ACHN (cell line): ENCODE measurements around the gene GNAS-AS1.
"Not testable (repeated sequence)": the region's sequence is repeated elsewhere in the genome, so short reads cannot be mapped to it uniquely, and the experiment has no call there.

Source experiments
- DNase-seq: peaks from one replicate; pipeline ENCODE4 v3.0.0-alpha.2; 2015
- in situ Hi-C: cut with HindIII; loops from 2 replicates; pipeline ENCODE4 v1.10.0; 2017; ENCODE audit warnings: low sequenced_read_pairs, low pct_ligation_motif_present, low pct_unique_long_range_greater_than_20kb

GNAS-AS1 gene

GRCh38 chr20:58820515-58820914, 30.2 kb downstream of the GNAS-AS1 start:
- DNase-seq, in situ Hi-C loops: not testable (repeated sequence)

GRCh38 chr20:58819921-58820320, 30.8 kb downstream of the GNAS-AS1 start:
- in situ Hi-C loops, result no loop called here
- DNase-seq, result no peak

GRCh38 chr20:58818586-58819285, 32.0 kb downstream of the GNAS-AS1 start:
- in situ Hi-C loops, result no loop called here
- no peak for DNase-seq

- in situ Hi-C loops, result no loop called here
- no peak for DNase-seq
Measured at GRCh38 chr20:58817748-58818147, 33.0 kb downstream of the GNAS-AS1 start.

GRCh38 chr20:58816957-58817651, 33.6 kb downstream of the GNAS-AS1 start:
- in situ Hi-C loops, result no loop called here
- DNase-seq, result no peak

GRCh38 chr20:58816051-58816450, 34.7 kb downstream of the GNAS-AS1 start:
- in situ Hi-C loops, result no loop called here
- DNase-seq, result no peak

- DNase-seq, result no peak
Measured at GRCh38 chr20:58815448-58815847, 35.3 kb downstream of the GNAS-AS1 start.

GRCh38 chr20:58813369-58813768, 37.3 kb downstream of the GNAS-AS1 start:
- in situ Hi-C loops, result no loop called here

More at GRCh38 chr20:58815448-58815847, 35.3 kb downstream of the GNAS-AS1 start:
- in situ Hi-C loops, result no loop called here

GRCh38 chr20:58811334-58811733, 39.4 kb downstream of the GNAS-AS1 start:
- in situ Hi-C loops, result no loop called here
- DNase-seq, result no peak

More at GRCh38 chr20:58813369-58813768, 37.3 kb downstream of the GNAS-AS1 start:
- DNase-seq, result no peak

GRCh38 chr20:58810879-58811250, 39.8 kb downstream of the GNAS-AS1 start:
- in situ Hi-C loops, result no loop called here

GRCh38 chr20:58810116-58810878, 40.4 kb downstream of the GNAS-AS1 start:
- in situ Hi-C loops, result no loop called here
- no peak for DNase-seq

More at GRCh38 chr20:58810879-58811250, 39.8 kb downstream of the GNAS-AS1 start:
- DNase-seq, result no peak

GRCh38 chr20:58808271-58809046, 42.2 kb downstream of the GNAS-AS1 start:
- in situ Hi-C loops, result no loop called here
- DNase-seq, result no peak

- in situ Hi-C loops, result no loop called here
- DNase-seq, result no peak
Measured at GRCh38 chr20:58807801-58808200, 42.9 kb downstream of the GNAS-AS1 start.

GRCh38 chr20:58803533-58803932, 47.2 kb downstream of the GNAS-AS1 start:
- no peak for DNase-seq
- in situ Hi-C loops, result no loop called here

GRCh38 chr20:58802061-58802460, 48.6 kb downstream of the GNAS-AS1 start:
- in situ Hi-C loops, result no loop called here
- DNase-seq, result no peak

- in situ Hi-C loops, result no loop called here
- no peak for DNase-seq
Measured at GRCh38 chr20:58800134-58800871, 50.4 kb downstream of the GNAS-AS1 start.

- in situ Hi-C loops, result no loop called here
- DNase-seq, result no peak
Measured at GRCh38 chr20:58797371-58798338, 53.0 kb downstream of the GNAS-AS1 start.
